HCT116 (cell line): ENCODE data around the gene PDE10A. TPM values are rescaled to one million over a fixed set of nuclear protein-coding genes. Genes with fewer than 3 reads are reported as not detected.

ENCODE experiments used
- ATAC-seq: fragments of 200-7000 bp; cut with Tn5 transposase; 2 replicates; pipeline ENCODE4 v1.9.1; 2020; ENCODE audit warnings: mild to moderate bottlenecking, moderate library complexity
- BruUV-seq: library from RNA; stranded (reverse); fragments of 400-500 nt; replicated peaks from 2 replicates; lab custom pipeline; 2021; lab: Mats Ljungman, UMichigan
- CTCF ChIA-PET: fragments of 300-600 bp; sonication (Branson Sonifier 250); formaldehyde crosslinking; loops from one replicate; lab custom pipeline; 2021; ENCODE audit warnings: antibody characterized with exemption; lab: Charles Lee
- POLR2A ChIA-PET: fragments of 300-600, 350-600 bp; sonication (Branson Sonifier 250); formaldehyde crosslinking; loops from one replicate; lab custom pipeline; 2021; ENCODE audit warnings: antibody characterized with exemption; lab: Charles Lee
- RAD21 ChIA-PET, 2 experiments: fragments of 300-600 bp; sonication (Branson Sonifier 250); formaldehyde crosslinking; loops; one replicate each; lab custom pipeline; 2023; ENCODE audit warnings: low total read pairs in 2 of 2; ENCODE audit not compliant: uncharacterized antibody in 2 of 2, unreplicated experiment in 2 of 2, low non-redundant PET in 1 of 2; lab: Charles Lee
- DNase-seq: peaks from one replicate; pipeline ENCODE4 v3.0.0-alpha.2; 2010; ENCODE audit warnings: low read depth, low spot score
- H2AFZ ChIP-seq: fragments of 200-600 bp; shearing (Covaris generic), sonication (generic); 2 replicates; pipeline ENCODE4 v1.6.1; 2017; ENCODE audit warnings: low read depth, mixed run types, mixed read lengths, antibody characterized with exemption, low read length; ENCODE audit not compliant: poor library complexity, severe bottlenecking
- H3K27ac ChIP-seq: 2 replicates; pipeline ENCODE4 v1.5.1; 2012; ENCODE audit warnings: low read depth, low read length
- H3K27me3 ChIP-seq: fragments of 200-600 bp; sonication (generic); 2 replicates; pipeline ENCODE4 v1.6.1; 2016; ENCODE audit warnings: mixed run types, low read length, mixed read lengths; ENCODE audit not compliant: insufficient read depth
- H3K36me3 ChIP-seq, 2 experiments: fragments of 200-500 bp in 1 of 2; fragments of 200-600 bp in 1 of 2; sonication (Bioruptor generic) in 1 of 2; sonication (generic) in 1 of 2; 2 replicates each; pipeline versions ENCODE4 v1.5.1 to v1.6.1; 2014 to 2016; ENCODE audit warnings: low read length in 2 of 2, inconsistent platforms in 1 of 2, mixed read lengths in 1 of 2, mixed run types in 1 of 2; ENCODE audit not compliant: insufficient read depth in 2 of 2, control insufficient read depth in 1 of 2
- H3K4me1 ChIP-seq, 2 experiments: fragments of 200-600 bp in 1 of 2; sonication (generic) in 1 of 2; 2 replicates each; pipeline versions ENCODE4 v1.5.1 to v1.6.1; 2012 to 2017; ENCODE audit warnings: low read length in 2 of 2, inconsistent platforms in 1 of 2, mild to moderate bottlenecking in 1 of 2, mixed read lengths in 1 of 2, mixed run types in 1 of 2, moderate library complexity in 1 of 2; ENCODE audit not compliant: insufficient read depth in 2 of 2, control insufficient read depth in 1 of 2
- H3K4me2 ChIP-seq: fragments of 200-600 bp; sonication (generic); 2 replicates; pipeline ENCODE4 v1.6.1; 2017; ENCODE audit warnings: mixed run types, low read length, mixed read lengths
- H3K4me3 ChIP-seq, 2 experiments: fragments of 200-600 bp in 1 of 2; sonication (generic) in 1 of 2; replicated peaks in 1 of 2; 2 replicates each; pipeline ENCODE4 v1.5.1; 2011 to 2016; ENCODE audit warnings: low read length in 2 of 2, control low read depth in 1 of 2, low read depth in 1 of 2, mild to moderate bottlenecking in 1 of 2, mixed read lengths in 1 of 2, mixed run types in 1 of 2
- H3K79me2 ChIP-seq: fragments of 200-600 bp; sonication (generic); 2 replicates; pipeline ENCODE4 v1.6.1; 2017; ENCODE audit warnings: mild to moderate bottlenecking, mixed run types, low read length, moderate library complexity, mixed read lengths; ENCODE audit not compliant: insufficient read depth
- H3K9ac ChIP-seq: fragments of 200-600 bp; sonication (generic); 2 replicates; pipeline ENCODE4 v1.6.1; 2016; ENCODE audit warnings: low read length, mixed read lengths
- H3K9me2 ChIP-seq: fragments of 200-600 bp; sonication (generic), shearing (Covaris generic); 2 replicates; pipeline ENCODE4 v1.6.1; 2017; ENCODE audit warnings: mixed run types, mild to moderate bottlenecking, moderate library complexity; ENCODE audit not compliant: insufficient read depth
- H3K9me3 ChIP-seq, 2 experiments: fragments of 200-500 bp in 1 of 2; fragments of 200-600 bp in 1 of 2; sonication (Bioruptor generic) in 1 of 2; sonication (generic) in 1 of 2; 2 replicates each; pipeline ENCODE4 v1.6.1; 2014 to 2017; ENCODE audit warnings: low read length in 2 of 2, mixed read lengths in 2 of 2, inconsistent platforms in 1 of 2, low read depth in 1 of 2, mild to moderate bottlenecking in 1 of 2, mixed run types in 1 of 2, moderate library complexity in 1 of 2; ENCODE audit not compliant: control insufficient read depth in 1 of 2, insufficient read depth in 1 of 2
- H4K20me1 ChIP-seq: fragments of 200-600 bp; sonication (generic), shearing (Covaris generic); 2 replicates; pipeline ENCODE4 v1.6.1; 2017; ENCODE audit warnings: mixed run types, mild to moderate bottlenecking, moderate library complexity; ENCODE audit not compliant: insufficient read depth
- CBX3 ChIP-seq: IDR thresholded peaks from 2 replicates; pipeline ENCODE4 v1.6.1; 2012; ENCODE audit warnings: low read depth
- CEBPB ChIP-seq: IDR thresholded peaks from 2 replicates; pipeline ENCODE4 v1.6.1; 2012; ENCODE audit warnings: low read depth
- EZH2 ChIP-seq: fragments of 200-600 bp; sonication (generic); IDR thresholded peaks from 2 replicates; pipeline ENCODE4 v1.6.1; 2017; ENCODE audit warnings: antibody characterized with exemption, mixed run types
- EZH2phosphoT487 ChIP-seq: fragments of 200-600 bp; IDR thresholded peaks from 2 replicates; pipeline ENCODE4 v1.6.1; 2018; ENCODE audit warnings: antibody characterized with exemption, borderline replicate concordance
- FOSL1 ChIP-seq: IDR thresholded peaks from 2 replicates; pipeline ENCODE4 v1.6.1; 2012; ENCODE audit warnings: low read depth
- JUND ChIP-seq: IDR thresholded peaks from 2 replicates; pipeline ENCODE4 v1.6.1; 2012
- POLR2AphosphoS5 ChIP-seq: IDR thresholded peaks from 2 replicates; pipeline ENCODE4 v1.6.1; 2011; ENCODE audit warnings: mild to moderate bottlenecking, low read depth, low read length, moderate library complexity
- SP1 ChIP-seq: IDR thresholded peaks from 2 replicates; pipeline ENCODE4 v1.6.1; 2012; ENCODE audit warnings: low read depth
- TCF7L2 ChIP-seq: IDR thresholded peaks from 2 replicates; pipeline ENCODE4 v1.7.0; 2011; ENCODE audit warnings: borderline replicate concordance, inconsistent platforms; ENCODE audit not compliant: insufficient read depth, insufficient read length; ENCODE audit errors: extremely low read depth
- ZNF274 ChIP-seq: fragments of 200-500 bp; sonication (Bioruptor generic); IDR thresholded peaks from 2 replicates; pipeline ENCODE4 v1.6.1; 2014; ENCODE audit warnings: mild to moderate bottlenecking, low read depth, low read length, inconsistent platforms
- intact Hi-C: fragments of 100-400 bp; cut with micrococcal nuclease; formaldehyde crosslinking; loops from 2 replicates; pipeline ENCODE4 v1.10.0; 2022
- total RNA-seq: library from RNA; stranded (reverse); gene quantifications from one replicate; pipeline ENCODE4 v1.2.1, GENCODE V29; 2021; ENCODE audit not compliant: unreplicated experiment
- TF ChIP-seq, protein P1 (sequence below): IDR thresholded peaks from 2 replicates; pipeline ENCODE4 v1.6.1; 2011; ENCODE audit warnings: mild to moderate bottlenecking, low read length, moderate library complexity; ENCODE audit not compliant: insufficient replicate concordance; ENCODE audit errors: extremely low read depth
- TF ChIP-seq, protein P2 (sequence below): IDR thresholded peaks from 2 replicates; pipeline ENCODE4 v1.6.1; 2012
- TF ChIP-seq, protein P3 (sequence below), 3 experiments: fragments of 200-600 bp in 1 of 3; sonication (generic) in 1 of 3; IDR thresholded peaks in 2 of 3; conservative IDR thresholded peaks in 1 of 3; 2 replicates each; pipeline ENCODE4 v1.5.1; 2012 to 2017; ENCODE audit warnings: low read depth in 2 of 3, low read length in 2 of 3, antibody characterized with exemption in 1 of 3, borderline replicate concordance in 1 of 3, control low read depth in 1 of 3, mild to moderate bottlenecking in 1 of 3, mixed read lengths in 1 of 3, mixed run types in 1 of 3, moderate library complexity in 1 of 3; ENCODE audit not compliant: insufficient read depth in 1 of 3

PDE10A gene
- total RNA-seq, 1 experiment from 2014 or later = 0.37 TPM

DNA sequence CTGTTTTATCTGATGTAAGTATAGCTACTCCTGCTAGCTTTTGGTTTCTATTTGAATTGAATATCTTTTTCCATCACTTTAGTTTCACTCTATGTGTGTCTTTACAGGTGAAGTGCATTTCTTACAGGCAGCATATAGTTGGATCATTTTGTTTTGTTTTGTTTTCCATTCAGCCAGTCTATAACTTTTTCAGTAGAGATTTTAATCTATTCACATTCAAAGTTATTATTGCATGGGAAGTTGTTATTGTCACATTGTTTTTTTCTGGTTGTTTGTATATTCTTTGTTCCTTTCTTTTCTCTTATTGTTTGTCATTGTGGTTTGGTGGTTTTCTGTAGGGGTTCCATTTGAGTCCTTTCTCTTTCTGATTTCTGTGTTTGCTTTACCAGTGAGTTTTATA lies 151.2 kb downstream of the PDE10A start:
- POLR2A ChIA-PET = no interaction called here
- Histone ChIP-seq H3K4me3 (no peak overlapping the region), H4K20me1 (no peaks in the 10 kb centered on the region), H3K36me3 (no peaks in the 10 kb centered on the region), H3K27me3 (no peaks in the 10 kb centered on the region), H3K4me1 (peaks cover 9 to 11% of the 10 kb centered on the region in 2 experiments; a peak in 3 of 4 replicates), H3K79me2 (no peaks in the 10 kb centered on the region), H3K27ac (no peak overlapping the region), H3K9me3 (no peaks in the 10 kb centered on the region; a peak in 1 of 4 replicates), H3K9ac (no peak overlapping the region), H2AFZ (no peak overlapping the region), H3K9me2 (no peaks in the 10 kb centered on the region), H3K4me2 (no peak overlapping the region)
- CTCF ChIA-PET = no interaction called here
- intact Hi-C loops = no loop called here
- RAD21 ChIA-PET = no interaction called here
- DNase-seq (no peak), ATAC-seq (no peak)
- TF ChIP-seq CBX3 = no peak
- TF ChIP-seq FOSL1 = no peak
- TF ChIP-seq, protein P1, sequence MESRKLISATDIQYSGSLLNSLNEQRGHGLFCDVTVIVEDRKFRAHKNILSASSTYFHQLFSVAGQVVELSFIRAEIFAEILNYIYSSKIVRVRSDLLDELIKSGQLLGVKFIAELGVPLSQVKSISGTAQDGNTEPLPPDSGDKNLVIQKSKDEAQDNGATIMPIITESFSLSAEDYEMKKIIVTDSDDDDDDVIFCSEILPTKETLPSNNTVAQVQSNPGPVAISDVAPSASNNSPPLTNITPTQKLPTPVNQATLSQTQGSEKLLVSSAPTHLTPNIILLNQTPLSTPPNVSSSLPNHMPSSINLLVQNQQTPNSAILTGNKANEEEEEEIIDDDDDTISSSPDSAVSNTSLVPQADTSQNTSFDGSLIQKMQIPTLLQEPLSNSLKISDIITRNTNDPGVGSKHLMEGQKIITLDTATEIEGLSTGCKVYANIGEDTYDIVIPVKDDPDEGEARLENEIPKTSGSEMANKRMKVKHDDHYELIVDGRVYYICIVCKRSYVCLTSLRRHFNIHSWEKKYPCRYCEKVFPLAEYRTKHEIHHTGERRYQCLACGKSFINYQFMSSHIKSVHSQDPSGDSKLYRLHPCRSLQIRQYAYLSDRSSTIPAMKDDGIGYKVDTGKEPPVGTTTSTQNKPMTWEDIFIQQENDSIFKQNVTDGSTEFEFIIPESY = no peak
- TF ChIP-seq POLR2AphosphoS5 = no peak
- TF ChIP-seq, protein P2, sequence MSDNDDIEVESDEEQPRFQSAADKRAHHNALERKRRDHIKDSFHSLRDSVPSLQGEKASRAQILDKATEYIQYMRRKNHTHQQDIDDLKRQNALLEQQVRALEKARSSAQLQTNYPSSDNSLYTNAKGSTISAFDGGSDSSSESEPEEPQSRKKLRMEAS = no peak
- no peak for TF ChIP-seq EZH2phosphoT487
- no peak for TF ChIP-seq SP1
- no peak for TF ChIP-seq ZNF274
- no peak for TF ChIP-seq JUND
- TF ChIP-seq, protein P3, sequence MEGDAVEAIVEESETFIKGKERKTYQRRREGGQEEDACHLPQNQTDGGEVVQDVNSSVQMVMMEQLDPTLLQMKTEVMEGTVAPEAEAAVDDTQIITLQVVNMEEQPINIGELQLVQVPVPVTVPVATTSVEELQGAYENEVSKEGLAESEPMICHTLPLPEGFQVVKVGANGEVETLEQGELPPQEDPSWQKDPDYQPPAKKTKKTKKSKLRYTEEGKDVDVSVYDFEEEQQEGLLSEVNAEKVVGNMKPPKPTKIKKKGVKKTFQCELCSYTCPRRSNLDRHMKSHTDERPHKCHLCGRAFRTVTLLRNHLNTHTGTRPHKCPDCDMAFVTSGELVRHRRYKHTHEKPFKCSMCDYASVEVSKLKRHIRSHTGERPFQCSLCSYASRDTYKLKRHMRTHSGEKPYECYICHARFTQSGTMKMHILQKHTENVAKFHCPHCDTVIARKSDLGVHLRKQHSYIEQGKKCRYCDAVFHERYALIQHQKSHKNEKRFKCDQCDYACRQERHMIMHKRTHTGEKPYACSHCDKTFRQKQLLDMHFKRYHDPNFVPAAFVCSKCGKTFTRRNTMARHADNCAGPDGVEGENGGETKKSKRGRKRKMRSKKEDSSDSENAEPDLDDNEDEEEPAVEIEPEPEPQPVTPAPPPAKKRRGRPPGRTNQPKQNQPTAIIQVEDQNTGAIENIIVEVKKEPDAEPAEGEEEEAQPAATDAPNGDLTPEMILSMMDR (IDR thresholded peaks at IDR 0.05 in 2 of 3, conservative IDR thresholded peaks at IDR 0.05 in 1 of 3; ENCODE audit: borderline replicate concordance in 1 of 3, insufficient read depth in 1 of 3, low read depth in 2 of 3, low read length in 2 of 3) = no peak
- TF ChIP-seq TCF7L2 = no peak
- no peak for TF ChIP-seq EZH2
- no peak for TF ChIP-seq CEBPB
- BruUV-seq = no TSS peak
